ENCODE results near the gene TANGO6. TPM values are rescaled to one million over a fixed set of nuclear protein-coding genes. Genes with fewer than 3 reads are reported as not detected.
"Not testable (repeated sequence)": the region's sequence is repeated elsewhere in the genome, so short reads cannot be mapped to it uniquely, and the experiment has no call there.

TANGO6 gene
- total RNA-seq, 1 donor from 2014 or later, result 35.5 TPM

GRCh38 chr16:69031877-69032301 is 188.6 kb downstream of the TANGO6 start:
- no peak overlapping the region for H3K4me3 Mint-ChIP-seq
- no peaks in the 10 kb centered on the region for H3K9me3 Mint-ChIP-seq
- no peaks in the 10 kb centered on the region for H3K4me1 Mint-ChIP-seq (ENCODE audit: low read depth)
- no peaks in the 10 kb centered on the region for H3K36me3 Mint-ChIP-seq (ENCODE audit: low read depth)
- no peaks in the 10 kb centered on the region for H3K27me3 Mint-ChIP-seq (ENCODE audit: insufficient read depth)
- DNase-seq (ENCODE audit: low spot score), result no peak
- intact Hi-C loops (cut with micrococcal nuclease), result no loop called here
- no peak overlapping the region for H3K27ac Mint-ChIP-seq

GRCh38 chr16:69033151-69033949 is 190.0 kb downstream of the TANGO6 start:
- DNase-seq (ENCODE audit: low spot score), result no peak
- Mint-ChIP-seq H3K4me1 (ENCODE audit: low read depth) (no peaks in the 10 kb centered on the region), H3K27ac (no peak overlapping the region), H3K9me3 (no peaks in the 10 kb centered on the region), H3K4me3 (no peak overlapping the region), H3K36me3 (ENCODE audit: low read depth) (no peaks in the 10 kb centered on the region), H3K27me3 (ENCODE audit: insufficient read depth) (no peaks in the 10 kb centered on the region)
- intact Hi-C loops (cut with micrococcal nuclease), result no loop called here

GRCh38 chr16:69035375-69035774 is 192.0 kb downstream of the TANGO6 start:
- H3K4me3 Mint-ChIP-seq, result no peak overlapping the region
- H3K27me3 Mint-ChIP-seq (ENCODE audit: insufficient read depth), result no peaks in the 10 kb centered on the region
- intact Hi-C loops (cut with micrococcal nuclease), result no loop called here
- no peak for DNase-seq (ENCODE audit: low spot score)
- peaks cover 4% of the 10 kb centered on the region for H3K36me3 Mint-ChIP-seq (ENCODE audit: low read depth)
- H3K4me1 Mint-ChIP-seq (ENCODE audit: low read depth), result no peaks in the 10 kb centered on the region
- no peak overlapping the region for H3K27ac Mint-ChIP-seq
- no peaks in the 10 kb centered on the region for H3K9me3 Mint-ChIP-seq

- peaks cover 8% of the 10 kb centered on the region for H3K36me3 Mint-ChIP-seq (ENCODE audit: low read depth)
- H3K27ac Mint-ChIP-seq, result no peak overlapping the region
- no peaks in the 10 kb centered on the region for H3K27me3 Mint-ChIP-seq (ENCODE audit: insufficient read depth)
- intact Hi-C loops (cut with micrococcal nuclease), result no loop called here
- no peak overlapping the region for H3K4me3 Mint-ChIP-seq
- H3K9me3 Mint-ChIP-seq, result no peaks in the 10 kb centered on the region
- no peaks in the 10 kb centered on the region for H3K4me1 Mint-ChIP-seq (ENCODE audit: low read depth)
- DNase-seq (ENCODE audit: low spot score), result no peak
Measured at GRCh38 chr16:69036399-69037091, 193.2 kb downstream of the TANGO6 start.

GRCh38 chr16:69037373-69038160 is 194.2 kb downstream of the TANGO6 start:
- Mint-ChIP-seq H3K27ac (no peak overlapping the region), H3K27me3 (ENCODE audit: insufficient read depth) (no peaks in the 10 kb centered on the region), H3K36me3 (ENCODE audit: low read depth) (peaks cover 13% of the 10 kb centered on the region), H3K4me1 (ENCODE audit: low read depth) (no peaks in the 10 kb centered on the region), H3K9me3 (no peaks in the 10 kb centered on the region), H3K4me3 (no peak overlapping the region)
- DNase-seq (ENCODE audit: low spot score), result no peak
- intact Hi-C loops (cut with micrococcal nuclease), result no loop called here

GRCh38 chr16:69039333-69039941 is 196.1 kb downstream of the TANGO6 start:
- intact Hi-C loops (cut with micrococcal nuclease), result no loop called here
- H3K9me3 Mint-ChIP-seq, result no peaks in the 10 kb centered on the region
- no peak overlapping the region for H3K27ac Mint-ChIP-seq
- H3K36me3 Mint-ChIP-seq (ENCODE audit: low read depth), result peaks cover 15% of the 10 kb centered on the region
- no peak overlapping the region for H3K4me3 Mint-ChIP-seq
- DNase-seq (ENCODE audit: low spot score), result no peak
- H3K4me1 Mint-ChIP-seq (ENCODE audit: low read depth), result no peaks in the 10 kb centered on the region
- H3K27me3 Mint-ChIP-seq (ENCODE audit: insufficient read depth), result no peaks in the 10 kb centered on the region

- H3K36me3 Mint-ChIP-seq (ENCODE audit: low read depth), result peaks cover 15% of the 10 kb centered on the region
- no peaks in the 10 kb centered on the region for H3K9me3 Mint-ChIP-seq
Measured at GRCh38 chr16:69040144-69040909, 197.0 kb downstream of the TANGO6 start.

GRCh38 chr16:69048328-69049120 is 205.2 kb downstream of the TANGO6 start:
- Mint-ChIP-seq H3K27ac (no peak overlapping the region), H3K4me1 (ENCODE audit: low read depth) (no peaks in the 10 kb centered on the region), H3K36me3 (ENCODE audit: low read depth) (peaks cover 3% of the 10 kb centered on the region), H3K4me3 (no peak overlapping the region), H3K27me3 (ENCODE audit: insufficient read depth) (no peaks in the 10 kb centered on the region), H3K9me3 (no peaks in the 10 kb centered on the region)
- DNase-seq (ENCODE audit: low spot score), result no peak
- intact Hi-C loops (cut with micrococcal nuclease), result no loop called here

More at GRCh38 chr16:69040144-69040909, 197.0 kb downstream of the TANGO6 start:
- no peaks in the 10 kb centered on the region for H3K27me3 Mint-ChIP-seq (ENCODE audit: insufficient read depth)
- intact Hi-C loops (cut with micrococcal nuclease), result no loop called here
- no peak for DNase-seq (ENCODE audit: low spot score)
- no peak overlapping the region for H3K27ac Mint-ChIP-seq
- no peak overlapping the region for H3K4me3 Mint-ChIP-seq
- no peaks in the 10 kb centered on the region for H3K4me1 Mint-ChIP-seq (ENCODE audit: low read depth)

- Mint-ChIP-seq H3K27ac (no peak overlapping the region), H3K4me1 (ENCODE audit: low read depth) (no peaks in the 10 kb centered on the region), H3K36me3 (ENCODE audit: low read depth) (peaks cover 3% of the 10 kb centered on the region), H3K27me3 (ENCODE audit: insufficient read depth) (no peaks in the 10 kb centered on the region), H3K4me3 (no peak overlapping the region), H3K9me3 (no peaks in the 10 kb centered on the region)
- DNase-seq (ENCODE audit: low spot score), result no peak
- intact Hi-C loops (cut with micrococcal nuclease), result no loop called here
Measured at GRCh38 chr16:69049146-69049545, 205.8 kb downstream of the TANGO6 start.

GRCh38 chr16:69049603-69050375 is 206.5 kb downstream of the TANGO6 start:
- Mint-ChIP-seq H3K4me1 (ENCODE audit: low read depth) (no peaks in the 10 kb centered on the region), H3K9me3 (no peaks in the 10 kb centered on the region), H3K27ac (no peak overlapping the region), H3K27me3 (ENCODE audit: insufficient read depth) (no peaks in the 10 kb centered on the region), H3K36me3 (ENCODE audit: low read depth) (peaks cover 1% of the 10 kb centered on the region), H3K4me3 (no peak overlapping the region)
- no peak for DNase-seq (ENCODE audit: low spot score)
- intact Hi-C loops (cut with micrococcal nuclease), result no loop called here

- H3K4me1 Mint-ChIP-seq (ENCODE audit: low read depth); H3K36me3 Mint-ChIP-seq (ENCODE audit: low read depth); H3K27me3 Mint-ChIP-seq (ENCODE audit: insufficient read depth); intact Hi-C loops (cut with micrococcal nuclease); H3K9me3 Mint-ChIP-seq; H3K4me3 Mint-ChIP-seq; H3K27ac Mint-ChIP-seq; DNase-seq (ENCODE audit: low spot score): not testable (repeated sequence)
Measured at GRCh38 chr16:69051517-69051830, 208.1 kb downstream of the TANGO6 start.

Measured in activated T-helper 1 cell treated with anti-CD3 and anti-CD28 coated beads, Interleukin-12 subunit alpha, Interleukin-12 subunit beta, Interleukin-2, Interleukin-4 antibody, amounts not matched to agents 30 ng/mL and 10 ng/mL and 1 ng/mL, durations not matched to agents 14 hours and 24 hours and 36 hours (primary cell).